HEK293 (cell line): ENCODE measurements around the gene INTS6.

Experiments
- IKZF3 ChIP-seq: fragments of 450-650 bp; IDR thresholded peaks from 2 replicates; pipeline ENCODE4 v1.5.0; 2018; ENCODE audit warnings: missing biosample characterization, mild to moderate bottlenecking, missing genetic modification characterization, moderate library complexity
- REPIN1 ChIP-seq: fragments of 450-650 bp; formaldehyde crosslinking; IDR thresholded peaks from 2 replicates; pipeline ENCODE4 v1.5.1; 2017; ENCODE audit warnings: missing biosample characterization, missing genetic modification characterization, low read depth
- SCRT1 ChIP-seq: fragments of 450-650 bp; formaldehyde crosslinking; IDR thresholded peaks from 2 replicates; pipeline ENCODE4 v1.5.1; 2016; ENCODE audit warnings: missing biosample characterization, missing genetic modification characterization, borderline replicate concordance
- ZFP37 ChIP-seq: fragments of 450-650 bp; formaldehyde crosslinking; IDR thresholded peaks from 2 replicates; pipeline ENCODE4 v1.5.1; 2016; ENCODE audit warnings: missing biosample characterization, missing genetic modification characterization
- ZFP69B ChIP-seq: fragments of 450-650 bp; formaldehyde crosslinking; IDR thresholded peaks from 2 replicates; pipeline ENCODE4 v1.5.1; 2016; ENCODE audit warnings: missing biosample characterization, missing genetic modification characterization
- ZNF121 ChIP-seq: fragments of 450-650 bp; formaldehyde crosslinking; IDR thresholded peaks from 2 replicates; pipeline ENCODE4 v1.5.1; 2016; ENCODE audit warnings: missing biosample characterization, missing genetic modification characterization
- ZNF391 ChIP-seq: fragments of 450-650 bp; formaldehyde crosslinking; IDR thresholded peaks from 2 replicates; pipeline ENCODE4 v1.5.1; 2016; ENCODE audit warnings: low read depth, missing biosample characterization, missing genetic modification characterization, borderline replicate concordance
- ZNF404 ChIP-seq: fragments of 450-650 bp; formaldehyde crosslinking; IDR thresholded peaks from 2 replicates; pipeline ENCODE4 v1.5.1; 2017; ENCODE audit warnings: missing biosample characterization, missing genetic modification characterization
- ZNF426 ChIP-seq: fragments of 450-650 bp; formaldehyde crosslinking; IDR thresholded peaks from 2 replicates; pipeline ENCODE4 v1.5.1; 2017; ENCODE audit warnings: missing biosample characterization, missing genetic modification characterization, mild to moderate bottlenecking, inconsistent platforms, moderate library complexity
- ZNF658 ChIP-seq: fragments of 450-650 bp; formaldehyde crosslinking; IDR thresholded peaks from 2 replicates; pipeline ENCODE4; 2016; ENCODE audit warnings: missing biosample characterization, missing genetic modification characterization
- ZNF660 ChIP-seq: fragments of 450-650 bp; IDR thresholded peaks from 2 replicates; pipeline ENCODE4 v1.5.1; 2018; ENCODE audit warnings: missing biosample characterization, mild to moderate bottlenecking, missing genetic modification characterization
- ZNF747 ChIP-seq: fragments of 450-650 bp; formaldehyde crosslinking; IDR thresholded peaks from 2 replicates; pipeline ENCODE4 v1.5.1; 2016; ENCODE audit warnings: missing biosample characterization, missing genetic modification characterization
- ZNF785 ChIP-seq: fragments of 450-650 bp; formaldehyde crosslinking; IDR thresholded peaks from 2 replicates; pipeline ENCODE4 v1.5.1; 2016; ENCODE audit warnings: missing biosample characterization, missing genetic modification characterization
- ZSCAN23 ChIP-seq: fragments of 450-650 bp; formaldehyde crosslinking; IDR thresholded peaks from 2 replicates; pipeline ENCODE4 v1.5.1; 2016; ENCODE audit warnings: missing biosample characterization, missing genetic modification characterization
- TF ChIP-seq, protein P1 (sequence below): fragments of 450-650 bp; formaldehyde crosslinking; IDR thresholded peaks from 2 replicates; pipeline ENCODE4 v1.5.1; 2016; ENCODE audit warnings: missing biosample characterization, missing genetic modification characterization, borderline replicate concordance
- TF ChIP-seq, protein P2 (sequence below): fragments of 450-650 bp; formaldehyde crosslinking; IDR thresholded peaks from 2 replicates; pipeline ENCODE4 v1.5.1; 2016; ENCODE audit warnings: missing biosample characterization, missing genetic modification characterization
- TF ChIP-seq, protein P3 (sequence below): fragments of 450-650 bp; formaldehyde crosslinking; conservative IDR thresholded peaks from 2 replicates; pipeline ENCODE4 v1.5.1; 2016; ENCODE audit warnings: low read depth, missing biosample characterization, missing genetic modification characterization
- TF ChIP-seq, protein P4 (sequence below): fragments of 450-650 bp; formaldehyde crosslinking; IDR thresholded peaks from 2 replicates; pipeline ENCODE4 v1.5.1; 2016; ENCODE audit warnings: missing biosample characterization, missing genetic modification characterization
- TF ChIP-seq, protein P5 (sequence below): fragments of 450-650 bp; formaldehyde crosslinking; IDR thresholded peaks from 2 replicates; pipeline ENCODE4 v1.5.1; 2017; ENCODE audit warnings: missing biosample characterization, missing genetic modification characterization
- TF ChIP-seq, protein P6 (sequence below): fragments of 450-650 bp; formaldehyde crosslinking; IDR thresholded peaks from 2 replicates; pipeline ENCODE4 v1.5.1; 2016; ENCODE audit warnings: missing biosample characterization, missing genetic modification characterization
- TF ChIP-seq, protein P7 (sequence below): fragments of 450-650 bp; formaldehyde crosslinking; IDR thresholded peaks from 2 replicates; pipeline ENCODE4 v1.5.1; 2016; ENCODE audit warnings: missing biosample characterization, missing genetic modification characterization

INTS6 gene

DNA sequence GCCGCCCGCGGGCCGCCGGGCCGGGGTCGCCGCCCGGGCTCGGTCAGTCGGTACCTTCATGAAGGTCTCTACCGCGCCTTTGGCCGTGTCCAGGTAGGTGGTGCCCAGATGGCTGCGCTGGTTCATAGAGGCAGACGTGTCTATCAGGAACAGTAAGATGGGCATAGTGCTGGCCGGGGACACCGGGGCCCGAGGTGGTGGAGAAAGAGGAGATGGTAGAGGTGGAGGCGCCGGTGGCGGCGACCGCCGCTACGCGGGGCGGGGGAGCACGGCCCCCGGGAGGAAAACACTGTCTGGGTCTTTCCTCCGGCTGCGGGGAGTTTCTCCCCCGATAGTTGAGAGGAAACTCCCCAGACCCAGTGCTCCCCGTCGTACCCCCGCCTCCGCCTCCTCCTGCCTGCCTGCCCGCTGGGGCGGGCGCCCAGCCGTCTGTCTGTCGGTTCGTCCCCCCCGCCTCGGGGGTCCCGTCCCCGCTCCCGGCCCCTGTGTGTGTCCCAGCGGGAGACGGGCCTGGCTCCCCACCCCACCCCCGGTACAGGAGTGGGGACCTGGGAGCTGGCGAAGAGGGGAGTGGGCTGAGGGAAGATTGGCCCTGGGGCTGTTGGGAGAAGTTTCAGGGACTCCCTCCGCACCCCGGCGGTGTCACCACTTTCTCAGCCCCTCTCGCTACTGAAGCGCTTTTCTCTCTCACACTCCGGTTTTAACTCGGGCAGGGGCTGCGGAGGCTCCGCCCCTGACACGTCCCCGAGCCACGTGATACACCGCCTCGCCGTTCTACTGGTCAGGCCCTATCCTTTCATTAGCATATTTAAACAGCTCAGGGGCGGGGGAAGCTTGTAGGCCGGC, at the start of gene INTS6 (continued):
- TF ChIP-seq ZNF747 (tag by site-specific recombination) (no peak), ZNF660 (tag by site-specific recombination) (peak; percentile 57), IKZF3 (tag by site-specific recombination) (0 out of 2 replicates have a peak, but pooled peaks have one; percentile 14), ZSCAN23 (tag by site-specific recombination) (0 out of 2 replicates have a peak, but pooled peaks have one; percentile 60), ZFP37 (peak; percentile 88), ZFP69B (tag by site-specific recombination) (peak; percentile 66; the same call in 1 of the 2 replicates), REPIN1 (tag by site-specific recombination) (no peak), SCRT1 (tag by site-specific recombination) (no peak), ZNF404 (tag by site-specific recombination) (no peak), ZNF658 (no peak), ZNF391 (tag by site-specific recombination) (peak; percentile 97; the same call in 1 of the 2 replicates), ZNF426 (tag by site-specific recombination) (no peak), ZNF121 (tag by site-specific recombination) (no peak), ZNF785 (tag by site-specific recombination) (no peak)
- TF ChIP-seq, protein P1, sequence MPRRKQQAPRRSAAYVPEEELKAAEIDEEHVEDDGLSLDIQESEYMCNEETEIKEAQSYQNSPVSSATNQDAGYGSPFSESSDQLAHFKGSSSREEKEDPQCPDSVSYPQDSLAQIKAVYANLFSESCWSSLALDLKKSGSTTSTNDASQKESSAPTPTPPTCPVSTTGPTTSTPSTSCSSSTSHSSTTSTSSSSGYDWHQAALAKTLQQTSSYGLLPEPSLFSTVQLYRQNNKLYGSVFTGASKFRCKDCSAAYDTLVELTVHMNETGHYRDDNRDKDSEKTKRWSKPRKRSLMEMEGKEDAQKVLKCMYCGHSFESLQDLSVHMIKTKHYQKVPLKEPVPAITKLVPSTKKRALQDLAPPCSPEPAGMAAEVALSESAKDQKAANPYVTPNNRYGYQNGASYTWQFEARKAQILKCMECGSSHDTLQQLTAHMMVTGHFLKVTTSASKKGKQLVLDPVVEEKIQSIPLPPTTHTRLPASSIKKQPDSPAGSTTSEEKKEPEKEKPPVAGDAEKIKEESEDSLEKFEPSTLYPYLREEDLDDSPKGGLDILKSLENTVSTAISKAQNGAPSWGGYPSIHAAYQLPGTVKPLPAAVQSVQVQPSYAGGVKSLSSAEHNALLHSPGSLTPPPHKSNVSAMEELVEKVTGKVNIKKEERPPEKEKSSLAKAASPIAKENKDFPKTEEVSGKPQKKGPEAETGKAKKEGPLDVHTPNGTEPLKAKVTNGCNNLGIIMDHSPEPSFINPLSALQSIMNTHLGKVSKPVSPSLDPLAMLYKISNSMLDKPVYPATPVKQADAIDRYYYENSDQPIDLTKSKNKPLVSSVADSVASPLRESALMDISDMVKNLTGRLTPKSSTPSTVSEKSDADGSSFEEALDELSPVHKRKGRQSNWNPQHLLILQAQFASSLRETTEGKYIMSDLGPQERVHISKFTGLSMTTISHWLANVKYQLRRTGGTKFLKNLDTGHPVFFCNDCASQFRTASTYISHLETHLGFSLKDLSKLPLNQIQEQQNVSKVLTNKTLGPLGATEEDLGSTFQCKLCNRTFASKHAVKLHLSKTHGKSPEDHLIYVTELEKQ (tag by site-specific recombination), result no peak
- TF ChIP-seq, protein P2, sequence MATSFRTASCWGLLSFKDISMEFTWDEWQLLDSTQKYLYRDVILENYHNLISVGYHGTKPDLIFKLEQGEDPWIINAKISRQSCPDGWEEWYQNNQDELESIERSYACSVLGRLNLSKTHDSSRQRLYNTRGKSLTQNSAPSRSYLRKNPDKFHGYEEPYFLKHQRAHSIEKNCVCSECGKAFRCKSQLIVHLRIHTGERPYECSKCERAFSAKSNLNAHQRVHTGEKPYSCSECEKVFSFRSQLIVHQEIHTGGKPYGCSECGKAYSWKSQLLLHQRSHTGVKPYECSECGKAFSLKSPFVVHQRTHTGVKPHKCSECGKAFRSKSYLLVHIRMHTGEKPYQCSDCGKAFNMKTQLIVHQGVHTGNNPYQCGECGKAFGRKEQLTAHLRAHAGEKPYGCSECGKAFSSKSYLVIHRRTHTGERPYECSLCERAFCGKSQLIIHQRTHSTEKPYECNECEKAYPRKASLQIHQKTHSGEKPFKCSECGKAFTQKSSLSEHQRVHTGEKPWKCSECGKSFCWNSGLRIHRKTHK, result no peak
- TF ChIP-seq, protein P3, sequence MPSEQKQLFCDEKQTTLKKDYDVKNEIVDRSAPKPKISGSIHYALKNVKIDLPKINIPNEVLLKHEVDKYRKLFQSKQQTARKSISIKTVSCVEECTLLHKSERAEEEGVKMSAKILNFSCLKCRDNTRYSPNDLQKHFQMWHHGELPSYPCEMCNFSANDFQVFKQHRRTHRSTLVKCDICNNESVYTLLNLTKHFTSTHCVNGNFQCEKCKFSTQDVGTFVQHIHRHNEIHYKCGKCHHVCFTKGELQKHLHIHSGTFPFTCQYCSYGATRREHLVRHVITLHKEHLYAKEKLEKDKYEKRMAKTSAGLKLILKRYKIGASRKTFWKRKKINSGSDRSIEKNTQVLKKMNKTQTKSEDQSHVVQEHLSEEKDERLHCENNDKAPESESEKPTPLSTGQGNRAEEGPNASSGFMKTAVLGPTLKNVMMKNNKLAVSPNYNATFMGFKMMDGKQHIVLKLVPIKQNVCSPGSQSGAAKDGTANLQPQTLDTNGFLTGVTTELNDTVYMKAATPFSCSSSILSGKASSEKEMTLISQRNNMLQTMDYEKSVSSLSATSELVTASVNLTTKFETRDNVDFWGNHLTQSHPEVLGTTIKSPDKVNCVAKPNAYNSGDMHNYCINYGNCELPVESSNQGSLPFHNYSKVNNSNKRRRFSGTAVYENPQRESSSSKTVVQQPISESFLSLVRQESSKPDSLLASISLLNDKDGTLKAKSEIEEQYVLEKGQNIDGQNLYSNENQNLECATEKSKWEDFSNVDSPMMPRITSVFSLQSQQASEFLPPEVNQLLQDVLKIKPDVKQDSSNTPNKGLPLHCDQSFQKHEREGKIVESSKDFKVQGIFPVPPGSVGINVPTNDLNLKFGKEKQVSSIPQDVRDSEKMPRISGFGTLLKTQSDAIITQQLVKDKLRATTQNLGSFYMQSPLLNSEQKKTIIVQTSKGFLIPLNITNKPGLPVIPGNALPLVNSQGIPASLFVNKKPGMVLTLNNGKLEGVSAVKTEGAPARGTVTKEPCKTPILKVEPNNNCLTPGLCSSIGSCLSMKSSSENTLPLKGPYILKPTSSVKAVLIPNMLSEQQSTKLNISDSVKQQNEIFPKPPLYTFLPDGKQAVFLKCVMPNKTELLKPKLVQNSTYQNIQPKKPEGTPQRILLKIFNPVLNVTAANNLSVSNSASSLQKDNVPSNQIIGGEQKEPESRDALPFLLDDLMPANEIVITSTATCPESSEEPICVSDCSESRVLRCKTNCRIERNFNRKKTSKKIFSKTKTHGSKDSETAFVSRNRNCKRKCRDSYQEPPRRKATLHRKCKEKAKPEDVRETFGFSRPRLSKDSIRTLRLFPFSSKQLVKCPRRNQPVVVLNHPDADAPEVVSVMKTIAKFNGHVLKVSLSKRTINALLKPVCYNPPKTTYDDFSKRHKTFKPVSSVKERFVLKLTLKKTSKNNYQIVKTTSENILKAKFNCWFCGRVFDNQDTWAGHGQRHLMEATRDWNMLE (tag by site-specific recombination), result no peak
- TF ChIP-seq, protein P4, sequence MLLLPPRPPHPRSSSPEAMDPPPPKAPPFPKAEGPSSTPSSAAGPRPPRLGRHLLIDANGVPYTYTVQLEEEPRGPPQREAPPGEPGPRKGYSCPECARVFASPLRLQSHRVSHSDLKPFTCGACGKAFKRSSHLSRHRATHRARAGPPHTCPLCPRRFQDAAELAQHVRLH (tag by site-specific recombination), result no peak
- TF ChIP-seq, protein P5, sequence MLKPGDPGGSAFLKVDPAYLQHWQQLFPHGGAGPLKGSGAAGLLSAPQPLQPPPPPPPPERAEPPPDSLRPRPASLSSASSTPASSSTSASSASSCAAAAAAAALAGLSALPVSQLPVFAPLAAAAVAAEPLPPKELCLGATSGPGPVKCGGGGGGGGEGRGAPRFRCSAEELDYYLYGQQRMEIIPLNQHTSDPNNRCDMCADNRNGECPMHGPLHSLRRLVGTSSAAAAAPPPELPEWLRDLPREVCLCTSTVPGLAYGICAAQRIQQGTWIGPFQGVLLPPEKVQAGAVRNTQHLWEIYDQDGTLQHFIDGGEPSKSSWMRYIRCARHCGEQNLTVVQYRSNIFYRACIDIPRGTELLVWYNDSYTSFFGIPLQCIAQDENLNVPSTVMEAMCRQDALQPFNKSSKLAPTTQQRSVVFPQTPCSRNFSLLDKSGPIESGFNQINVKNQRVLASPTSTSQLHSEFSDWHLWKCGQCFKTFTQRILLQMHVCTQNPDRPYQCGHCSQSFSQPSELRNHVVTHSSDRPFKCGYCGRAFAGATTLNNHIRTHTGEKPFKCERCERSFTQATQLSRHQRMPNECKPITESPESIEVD (tag by site-specific recombination), result no peak
- TF ChIP-seq, protein P6, sequence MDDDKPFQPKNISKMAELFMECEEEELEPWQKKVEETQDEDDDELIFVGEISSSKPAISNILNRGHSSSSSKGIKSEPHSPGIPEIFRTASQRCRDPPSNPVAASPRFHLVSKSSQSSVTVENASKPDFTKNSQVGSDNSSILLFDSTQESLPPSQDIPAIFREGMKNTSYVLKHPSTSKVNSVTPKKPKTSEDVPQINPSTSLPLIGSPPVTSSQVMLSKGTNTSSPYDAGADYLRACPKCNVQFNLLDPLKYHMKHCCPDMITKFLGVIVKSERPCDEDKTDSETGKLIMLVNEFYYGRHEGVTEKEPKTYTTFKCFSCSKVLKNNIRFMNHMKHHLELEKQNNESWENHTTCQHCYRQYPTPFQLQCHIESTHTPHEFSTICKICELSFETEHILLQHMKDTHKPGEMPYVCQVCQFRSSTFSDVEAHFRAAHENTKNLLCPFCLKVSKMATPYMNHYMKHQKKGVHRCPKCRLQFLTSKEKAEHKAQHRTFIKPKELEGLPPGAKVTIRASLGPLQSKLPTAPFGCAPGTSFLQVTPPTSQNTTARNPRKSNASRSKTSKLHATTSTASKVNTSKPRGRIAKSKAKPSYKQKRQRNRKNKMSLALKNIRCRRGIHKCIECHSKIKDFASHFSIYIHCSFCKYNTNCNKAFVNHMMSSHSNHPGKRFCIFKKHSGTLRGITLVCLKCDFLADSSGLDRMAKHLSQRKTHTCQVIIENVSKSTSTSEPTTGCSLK (tag by site-specific recombination), result no peak
- TF ChIP-seq, protein P7, sequence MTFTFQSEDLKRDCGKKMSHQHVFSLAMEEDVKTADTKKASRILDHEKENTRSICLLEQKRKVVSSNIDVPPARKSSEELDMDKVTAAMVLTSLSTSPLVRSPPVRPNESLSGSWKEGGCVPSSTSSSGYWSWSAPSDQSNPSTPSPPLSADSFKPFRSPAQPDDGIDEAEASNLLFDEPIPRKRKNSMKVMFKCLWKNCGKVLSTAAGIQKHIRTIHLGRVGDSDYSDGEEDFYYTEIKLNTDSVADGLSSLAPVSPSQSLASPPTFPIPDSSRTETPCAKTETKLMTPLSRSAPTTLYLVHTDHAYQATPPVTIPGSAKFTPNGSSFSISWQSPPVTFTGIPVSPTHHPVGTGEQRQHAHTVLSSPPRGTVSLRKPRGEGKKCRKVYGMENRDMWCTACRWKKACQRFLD (tag by site-specific recombination), result no peak
